B cell (primary cell): ENCODE data around the gene ISLR. TPM values are rescaled to one million over a fixed set of nuclear protein-coding genes. Genes with fewer than 3 reads are reported as not detected.

Source experiments
- ATAC-seq: fragments of 200-7000 bp; cut with Tn5 transposase; one replicate; pipeline ENCODE4 v1.10.0; 2021; ENCODE audit warnings: low read depth, mild to moderate bottlenecking, moderate number of reproducible peaks, moderate library complexity
- CTCF ChIA-PET: fragments of 350-600 bp; sonication (Branson Sonifier 250); formaldehyde crosslinking; loops from one replicate; lab custom pipeline; 2021; ENCODE audit warnings: antibody characterized with exemption, inconsistent platforms; lab: Charles Lee
- POLR2A ChIA-PET: fragments of 350-600 bp; sonication (Branson Sonifier 250); formaldehyde crosslinking; loops from one replicate; lab custom pipeline; 2021; ENCODE audit warnings: antibody characterized with exemption; lab: Charles Lee
- DNase-seq: peaks from one replicate; pipeline ENCODE4 v3.0.0; 2013
- H2AFZ ChIP-seq: 2 replicates; pipeline ENCODE4 v1.6.1; 2012; ENCODE audit warnings: mild to moderate bottlenecking, low read depth, low read length; ENCODE audit not compliant: insufficient read depth, poor library complexity, severe bottlenecking
- H3K27ac ChIP-seq, 2 donors: 1 replicate in 1 of 2; 2 replicates in 1 of 2; pipeline ENCODE4 v1.5.1; 2012 to 2013; ENCODE audit warnings: low read length in 2 of 2, mild to moderate bottlenecking in 2 of 2, moderate library complexity in 1 of 2
- H3K27me3 ChIP-seq, 4 experiments: fragments of 200-600 bp in 1 of 4; sonication (generic) in 1 of 4; replicated peaks in 1 of 4; 1 replicate in 2 of 4; 2 replicates in 2 of 4; pipeline versions ENCODE4 v1.6.1 to v1.7.0; 2013 to 2016; ENCODE audit warnings: low read length in 3 of 4, mild to moderate bottlenecking in 2 of 4, mixed read lengths in 1 of 4, moderate library complexity in 1 of 4; ENCODE audit not compliant: insufficient read depth in 4 of 4, control insufficient read depth in 3 of 4; ENCODE audit errors: control extremely low read depth in 1 of 4
- H3K36me3 ChIP-seq, 2 experiments: replicated peaks in 1 of 2; 1 replicate in 1 of 2; 2 replicates in 1 of 2; pipeline versions ENCODE4 v1.6.1 to v1.7.1; 2013; ENCODE audit warnings: low read length in 1 of 2; ENCODE audit not compliant: insufficient read depth in 2 of 2, control insufficient read depth in 1 of 2; ENCODE audit errors: control extremely low read depth in 1 of 2, extremely low read depth in 1 of 2
- H3K4me1 ChIP-seq, 2 donors: fragments of 200-600 bp in 1 of 2; sonication (generic) in 1 of 2; 1 replicate in 1 of 2; 2 replicates in 1 of 2; pipeline versions ENCODE4 v1.5.1 to v1.6.1; 2013 to 2017; ENCODE audit warnings: low read length in 2 of 2; ENCODE audit not compliant: control insufficient read depth in 2 of 2, insufficient read depth in 2 of 2
- H3K4me2 ChIP-seq: replicated peaks from 2 replicates; pipeline ENCODE3; 2012; ENCODE audit warnings: mild to moderate bottlenecking, low read depth, low read length; ENCODE audit not compliant: poor library complexity, severe bottlenecking
- H3K4me3 ChIP-seq, 5 experiments: fragments of 200-600 bp in 1 of 5; sonication (generic) in 1 of 5; 1 replicate in 3 of 5; 2 replicates in 2 of 5; pipeline versions ENCODE4 v1.5.1 to v1.7.0; 2011 to 2016; ENCODE audit warnings: low read length in 4 of 5, mild to moderate bottlenecking in 4 of 5, low read depth in 2 of 5, control low read depth in 1 of 5, moderate library complexity in 1 of 5; ENCODE audit not compliant: insufficient read depth in 1 of 5; ENCODE audit errors: control extremely low read depth in 1 of 5, extremely low read depth in 1 of 5
- H3K79me2 ChIP-seq: fragments of 200-600 bp; sonication (generic); one replicate; pipeline ENCODE4 v1.6.0; 2016; ENCODE audit warnings: low read length; ENCODE audit not compliant: control insufficient read depth, insufficient read depth
- H3K9ac ChIP-seq: fragments of 200-600 bp; sonication (generic); 2 replicates; pipeline ENCODE4 v1.6.1; 2017; ENCODE audit warnings: mild to moderate bottlenecking, low read length, moderate library complexity
- H3K9me3 ChIP-seq, 3 donors: one replicate each; pipeline versions ENCODE4 v1.6.1 to v1.7.1; 2013; ENCODE audit warnings: low read length in 2 of 3; ENCODE audit not compliant: control insufficient read depth in 2 of 3, insufficient read depth in 1 of 3; ENCODE audit errors: control extremely low read depth in 1 of 3
- H4K20me1 ChIP-seq: 2 replicates; pipeline ENCODE4 v1.6.0; 2012; ENCODE audit warnings: mild to moderate bottlenecking, low read length; ENCODE audit not compliant: insufficient read depth, control insufficient read depth, poor library complexity, severe bottlenecking
- H3K27ac Mint-ChIP-seq: one replicate; pipeline ENCODE4 v1.8.0; 2021; ENCODE audit warnings: mixed read lengths
- H3K27me3 Mint-ChIP-seq: one replicate; pipeline ENCODE4 v1.8.0; 2021; ENCODE audit warnings: mixed read lengths
- H3K4me1 Mint-ChIP-seq: one replicate; pipeline ENCODE4 v1.8.0; 2021; ENCODE audit warnings: mixed read lengths
- H3K4me3 Mint-ChIP-seq: one replicate; pipeline ENCODE4 v1.8.0; 2021; ENCODE audit warnings: mixed read lengths
- H3K9me3 Mint-ChIP-seq: one replicate; pipeline ENCODE4 v1.8.0; 2022; ENCODE audit warnings: mixed read lengths; ENCODE audit not compliant: insufficient read depth
- EZH2 ChIP-seq: IDR thresholded peaks from 2 replicates; pipeline ENCODE4 v1.6.1; 2012; ENCODE audit warnings: borderline replicate concordance, low read depth, mild to moderate bottlenecking, moderate library complexity, low read length; ENCODE audit not compliant: insufficient read depth, poor library complexity, severe bottlenecking
- WGBS: methylation state at CpG from one replicate; pipeline ENCODE4 v1.1.5; 2013; ENCODE audit warnings: missing lambda C conversion rate; ENCODE audit not compliant: insufficient coverage; 5-methylcytosine and 5-hydroxymethylcytosine counted together
- intact Hi-C: fragments of 100-400 bp; cut with micrococcal nuclease; formaldehyde crosslinking; loops from one replicate; pipeline ENCODE4 v1.10.0; 2022
- polyA plus RNA-seq: library from polyadenylated mRNA; depleted of rRNA; stranded (reverse); fragments of >200 nt; gene quantifications from 2 replicates; pipeline ENCODE4 v1.2.3, GENCODE V29; 2012
- total RNA-seq, 2 donors: library from RNA; stranded (reverse); fragments of 120-200 nt in 1 of 2; gene quantifications; 1 replicate in 1 of 2; 2 replicates in 1 of 2; pipeline versions ENCODE4 v1.2.3 to v1.2.4, GENCODE V29; 2013 to 2022
- TF ChIP-seq, protein P1 (sequence below): fragments of 200-600 bp; IDR thresholded peaks from one replicate; pipeline ENCODE4 v1.8.0; 2022; ENCODE audit warnings: antibody characterized with exemption, mild to moderate bottlenecking

The ISLR gene
- total and polyA plus RNA-seq, 2 donors (not counting 1 experiment from before 2014, with no cell fraction given), result not detected

DNA sequence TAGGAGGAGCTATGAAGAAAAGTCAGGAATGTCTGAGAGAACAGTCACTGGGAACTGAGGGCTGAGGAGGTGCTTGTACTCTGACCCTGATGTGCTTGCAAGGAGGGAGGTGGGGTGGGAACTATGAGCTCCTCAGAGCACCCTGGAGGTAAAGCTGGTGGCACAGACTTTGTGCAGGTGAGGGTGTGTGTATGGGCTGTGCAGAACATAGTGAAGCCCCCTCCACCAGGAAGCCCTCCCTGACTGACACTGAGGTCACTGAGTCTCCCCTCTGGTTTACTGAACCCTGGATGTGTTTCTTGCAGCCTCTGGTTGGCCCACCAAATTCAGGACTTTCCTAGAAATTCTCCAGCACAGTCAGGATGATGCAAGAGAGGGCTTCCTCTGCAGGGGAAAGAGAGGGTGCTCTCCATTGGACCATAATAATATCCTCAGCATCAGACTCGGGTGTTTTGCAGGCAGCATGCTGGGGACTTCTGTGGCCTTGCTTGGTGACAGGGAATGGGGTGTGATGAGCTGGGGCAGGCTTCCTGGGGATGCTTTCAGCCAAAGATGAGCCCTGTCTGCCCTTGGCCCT is 1.5 kb upstream of the ISLR start:
- no peaks in the 10 kb centered on the region for H3K4me1 ChIP-seq
- intact Hi-C loops, result no loop called here
- Mint-ChIP-seq H3K27ac (no peak overlapping the region), H3K9me3 (no peaks in the 10 kb centered on the region), H3K4me3 (no peak overlapping the region), H3K4me1 (no peaks in the 10 kb centered on the region), H3K27me3 (peaks cover 8% of the 10 kb centered on the region)
- H3K27ac ChIP-seq, result no peak overlapping the region
- peaks cover 0 to 3% (median 0%) of the 10 kb centered on the region in 3 donors for H3K9me3 ChIP-seq
- DNase-seq, result no peak
- WGBS, result 100% methylated on average over 1 of the region's 1 CpG
- CTCF ChIA-PET, result no interaction called here
- H3K36me3 ChIP-seq, result no peaks in the 10 kb centered on the region
- no peak overlapping the region for H3K9ac ChIP-seq
- no peaks in the 10 kb centered on the region for H3K79me2 ChIP-seq
- no peaks in the 10 kb centered on the region for H3K27me3 ChIP-seq
- no peak overlapping the region for H3K4me2 ChIP-seq
- TF ChIP-seq, protein P1, sequence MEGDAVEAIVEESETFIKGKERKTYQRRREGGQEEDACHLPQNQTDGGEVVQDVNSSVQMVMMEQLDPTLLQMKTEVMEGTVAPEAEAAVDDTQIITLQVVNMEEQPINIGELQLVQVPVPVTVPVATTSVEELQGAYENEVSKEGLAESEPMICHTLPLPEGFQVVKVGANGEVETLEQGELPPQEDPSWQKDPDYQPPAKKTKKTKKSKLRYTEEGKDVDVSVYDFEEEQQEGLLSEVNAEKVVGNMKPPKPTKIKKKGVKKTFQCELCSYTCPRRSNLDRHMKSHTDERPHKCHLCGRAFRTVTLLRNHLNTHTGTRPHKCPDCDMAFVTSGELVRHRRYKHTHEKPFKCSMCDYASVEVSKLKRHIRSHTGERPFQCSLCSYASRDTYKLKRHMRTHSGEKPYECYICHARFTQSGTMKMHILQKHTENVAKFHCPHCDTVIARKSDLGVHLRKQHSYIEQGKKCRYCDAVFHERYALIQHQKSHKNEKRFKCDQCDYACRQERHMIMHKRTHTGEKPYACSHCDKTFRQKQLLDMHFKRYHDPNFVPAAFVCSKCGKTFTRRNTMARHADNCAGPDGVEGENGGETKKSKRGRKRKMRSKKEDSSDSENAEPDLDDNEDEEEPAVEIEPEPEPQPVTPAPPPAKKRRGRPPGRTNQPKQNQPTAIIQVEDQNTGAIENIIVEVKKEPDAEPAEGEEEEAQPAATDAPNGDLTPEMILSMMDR, result no peak
- TF ChIP-seq EZH2, result no peak
- ATAC-seq, result no peak
- no peak overlapping the region for H2AFZ ChIP-seq
- no peak overlapping the region for H3K4me3 ChIP-seq
- POLR2A ChIA-PET, result no interaction called here
- H4K20me1 ChIP-seq, result no peaks in the 10 kb centered on the region

DNA sequence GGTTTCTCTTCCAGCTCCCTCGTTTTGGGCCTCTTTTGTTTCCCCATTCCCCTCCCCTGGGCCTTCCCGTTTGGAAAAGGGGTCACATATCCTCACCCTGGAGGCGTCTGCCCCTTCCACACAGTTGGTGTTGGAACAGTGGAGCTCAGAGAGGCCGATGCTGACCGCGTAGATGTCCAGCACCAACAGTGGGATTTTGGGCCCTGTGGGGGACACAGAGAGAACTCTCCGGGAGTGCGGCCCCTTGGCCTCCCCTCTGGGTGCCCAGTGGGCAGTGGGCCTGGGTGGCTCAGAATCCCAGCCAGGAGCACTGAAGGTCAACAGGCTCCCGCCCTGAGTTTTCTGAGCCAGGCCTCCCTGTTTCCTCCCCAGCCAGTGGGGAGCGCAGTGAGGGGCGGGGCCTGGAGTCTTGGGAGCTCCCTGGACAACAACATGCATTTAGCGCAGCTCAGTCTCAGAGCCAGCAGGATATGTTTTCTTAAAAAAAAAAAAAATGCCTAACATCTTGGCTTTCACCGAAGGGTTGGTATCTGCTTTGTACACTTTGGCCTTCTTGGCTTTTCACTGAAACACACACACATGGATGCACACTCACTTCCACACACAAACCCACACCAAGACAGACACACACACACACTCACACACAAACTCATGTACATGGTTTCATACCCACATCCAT is 670 bp upstream of the ISLR start:
- Mint-ChIP-seq H3K4me3 (no peak overlapping the region), H3K27me3 (peaks cover 11% of the 10 kb centered on the region), H3K27ac (no peak overlapping the region), H3K9me3 (no peaks in the 10 kb centered on the region), H3K4me1 (no peaks in the 10 kb centered on the region)
- no peak overlapping the region for H3K4me3 ChIP-seq
- H3K4me2 ChIP-seq, result no peak overlapping the region
- no peaks in the 10 kb centered on the region for H3K36me3 ChIP-seq
- no peak overlapping the region for H3K27ac ChIP-seq
- H3K9me3 ChIP-seq, result peaks cover 0 to 3% (median 0%) of the 10 kb centered on the region in 3 donors
- no peaks in the 10 kb centered on the region for H3K27me3 ChIP-seq
- H2AFZ ChIP-seq, result no peak overlapping the region
- no peak for TF ChIP-seq EZH2
- TF ChIP-seq, protein P1, result no peak
- ATAC-seq, result no peak
- CTCF ChIA-PET, result no interaction called here
- POLR2A ChIA-PET, result no interaction called here
- 95% methylated on average over 12 of the region's 13 CpGs for WGBS
- H3K9ac ChIP-seq, result no peak overlapping the region
- no peaks in the 10 kb centered on the region for H3K79me2 ChIP-seq
- H4K20me1 ChIP-seq, result no peaks in the 10 kb centered on the region
- no peaks in the 10 kb centered on the region for H3K4me1 ChIP-seq
- DNase-seq, result no peak
- intact Hi-C loops, result no loop called here
